Upper lobe of left lung (tissue), 6 donors: ENCODE results near the gene SNX6. TPM values are rescaled to one million over a fixed set of nuclear protein-coding genes. Genes with fewer than 3 reads are reported as not detected.

ENCODE experiments used
- ATAC-seq, 2 donors: fragments of 200-7000 bp; cut with Tn5 transposase; one replicate each; pipeline ENCODE4 v1.9.1; 2022; ENCODE audit warnings: mild to moderate bottlenecking in 2 of 2, moderate library complexity in 2 of 2; ENCODE audit not compliant: low FRiP score in 2 of 2
- DNase-seq, 2 donors: peaks; one replicate each; pipeline ENCODE4 v3.0.0-alpha.2; 2019 to 2020
- H3K27ac ChIP-seq, 4 donors: fragments of 200-600 bp; sonication (generic); one replicate each; pipeline ENCODE4 v1.5.1; 2016 to 2019
- H3K27me3 ChIP-seq, 4 donors: fragments of 200-600 bp; sonication (generic); one replicate each; pipeline ENCODE4 v1.5.1; 2017 to 2019
- H3K36me3 ChIP-seq, 4 donors: fragments of 200-600 bp; sonication (generic); one replicate each; pipeline ENCODE4 v1.5.1; 2016 to 2019
- H3K4me1 ChIP-seq, 4 donors: fragments of 200-600 bp; sonication (generic); one replicate each; pipeline ENCODE4 v1.5.1; 2018 to 2019
- H3K4me3 ChIP-seq, 4 donors: fragments of 200-600 bp; sonication (generic); one replicate each; pipeline ENCODE4 v1.5.1; 2017 to 2019; ENCODE audit warnings: mild to moderate bottlenecking in 2 of 4, moderate library complexity in 1 of 4
- H3K9me3 ChIP-seq, 4 donors: fragments of 200-600 bp; sonication (generic); one replicate each; pipeline ENCODE4 v1.5.1; 2018 to 2019
- EP300 ChIP-seq, 4 donors: sonication (generic); formaldehyde crosslinking; IDR thresholded peaks; one replicate each; pipeline ENCODE4 v1.5.1; 2017; ENCODE audit warnings: antibody characterized with exemption in 4 of 4, control low read depth in 2 of 4
- POLR2A ChIP-seq, 4 donors: fragments of 450-650 bp; IDR thresholded peaks; one replicate each; pipeline ENCODE4 v1.5.1; 2016 to 2017; ENCODE audit warnings: antibody characterized with exemption in 4 of 4, mild to moderate bottlenecking in 2 of 4
- POLR2AphosphoS5 ChIP-seq, 2 donors: sonication (generic); formaldehyde crosslinking; IDR thresholded peaks; one replicate each; pipeline ENCODE4 v1.5.1; 2017; ENCODE audit warnings: antibody characterized with exemption in 2 of 2
- WGBS, 2 donors: methylation state at CpG; one replicate each; pipeline ENCODE4 v1.1.5; 2017 to 2018; 5-methylcytosine and 5-hydroxymethylcytosine counted together
- total RNA-seq, 6 donors: library from RNA; depleted of rRNA in 4 of 6; stranded (reverse); fragments of >200 nt in 4 of 6; gene quantifications; one replicate each; pipeline versions ENCODE4 v1.1.0 to v1.2.1, GENCODE V29; 2016 to 2021
- TF ChIP-seq, protein P1 (sequence below), 6 experiments: fragments of 450-650 bp in 4 of 6; fragments of 200-600 bp in 2 of 6; sonication (generic) in 2 of 6; IDR thresholded peaks; one replicate each; pipeline ENCODE4 v1.5.1; 2016 to 2019; ENCODE audit warnings: antibody characterized with exemption in 6 of 6
- donor health status: DM: no; HTN: no; CAD: no; lungs with moderate emphysema.
- donor health status: DM: no; HTN: yes; CAD: no; lungs with severe emphysema.

Gene SNX6
- total RNA-seq, 6 donors from 2014 or later, result 23.0 to 60.9 (median 46.8) TPM

- DNase-seq, result peak in 1 of 2 donors; percentile 37
- Histone ChIP-seq H3K9me3 (no peaks in the 10 kb centered on the region), H3K4me1 (no peaks in the 10 kb centered on the region), H3K27me3 (no peaks in the 10 kb centered on the region), H3K27ac (no peak overlapping the region), H3K36me3 (peaks cover 44 to 98% (median 87%) of the 10 kb centered on the region in 4 donors), H3K4me3 (no peak overlapping the region)
- 95% methylated on average over 11 of the region's 11 CpGs for WGBS, 2 donors
- ATAC-seq, result no peak
- TF ChIP-seq POLR2A (IDR thresholded peaks at IDR 0.05) (no peak), EP300 (IDR thresholded peaks at IDR 0.05) (no peak), POLR2AphosphoS5 (IDR thresholded peaks at IDR 0.05) (no peak)
- TF ChIP-seq, protein P1, sequence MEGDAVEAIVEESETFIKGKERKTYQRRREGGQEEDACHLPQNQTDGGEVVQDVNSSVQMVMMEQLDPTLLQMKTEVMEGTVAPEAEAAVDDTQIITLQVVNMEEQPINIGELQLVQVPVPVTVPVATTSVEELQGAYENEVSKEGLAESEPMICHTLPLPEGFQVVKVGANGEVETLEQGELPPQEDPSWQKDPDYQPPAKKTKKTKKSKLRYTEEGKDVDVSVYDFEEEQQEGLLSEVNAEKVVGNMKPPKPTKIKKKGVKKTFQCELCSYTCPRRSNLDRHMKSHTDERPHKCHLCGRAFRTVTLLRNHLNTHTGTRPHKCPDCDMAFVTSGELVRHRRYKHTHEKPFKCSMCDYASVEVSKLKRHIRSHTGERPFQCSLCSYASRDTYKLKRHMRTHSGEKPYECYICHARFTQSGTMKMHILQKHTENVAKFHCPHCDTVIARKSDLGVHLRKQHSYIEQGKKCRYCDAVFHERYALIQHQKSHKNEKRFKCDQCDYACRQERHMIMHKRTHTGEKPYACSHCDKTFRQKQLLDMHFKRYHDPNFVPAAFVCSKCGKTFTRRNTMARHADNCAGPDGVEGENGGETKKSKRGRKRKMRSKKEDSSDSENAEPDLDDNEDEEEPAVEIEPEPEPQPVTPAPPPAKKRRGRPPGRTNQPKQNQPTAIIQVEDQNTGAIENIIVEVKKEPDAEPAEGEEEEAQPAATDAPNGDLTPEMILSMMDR (IDR thresholded peaks at IDR 0.05), result no peak
These were observed 36.1 kb downstream of the SNX6 start for GRCh38 chr14:34593740-34594375.

DNA sequence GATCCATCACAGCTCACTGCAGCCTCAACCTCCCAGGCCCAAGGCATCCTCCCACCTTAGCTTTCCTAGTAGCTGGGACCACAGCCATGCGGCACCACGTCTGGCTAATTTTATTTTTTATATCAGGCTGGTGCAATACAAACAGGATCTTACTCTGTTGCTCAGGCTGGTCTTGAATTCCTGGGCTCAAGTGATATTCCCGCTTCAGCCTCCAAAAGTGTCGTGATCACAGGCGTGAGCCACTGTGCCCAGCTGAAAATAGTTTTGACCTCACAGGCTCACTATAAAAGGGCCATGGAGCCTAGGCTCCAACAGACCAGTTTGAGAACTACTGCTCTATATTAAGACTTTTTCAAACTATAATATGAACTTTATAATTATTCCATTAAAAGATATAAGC is 37.3 kb downstream of the SNX6 start:
- Histone ChIP-seq H3K4me1 (no peaks in the 10 kb centered on the region), H3K9me3 (no peaks in the 10 kb centered on the region), H3K27ac (no peak overlapping the region), H3K36me3 (peaks cover 41 to 97% (median 86%) of the 10 kb centered on the region in 4 donors), H3K4me3 (no peak overlapping the region), H3K27me3 (no peaks in the 10 kb centered on the region)
- WGBS, 2 donors, result 94 to 97% methylated on average over 5 of the region's 5 CpGs
- TF ChIP-seq, protein P1 (IDR thresholded peaks at IDR 0.05), result no peak
- TF ChIP-seq EP300 (IDR thresholded peaks at IDR 0.05), result no peak
- TF ChIP-seq POLR2A (IDR thresholded peaks at IDR 0.05), result no peak
- no peak for TF ChIP-seq POLR2AphosphoS5 (IDR thresholded peaks at IDR 0.05)
- DNase-seq, result no peak
- no peak for ATAC-seq

- DNase-seq (no peak), ATAC-seq (no peak)
- H3K36me3 ChIP-seq, result peaks cover 12 to 85% (median 56%) of the 10 kb centered on the region in 4 donors
- no peak overlapping the region for H3K27ac ChIP-seq
- no peak overlapping the region for H3K4me3 ChIP-seq
- no peak for TF ChIP-seq POLR2A (IDR thresholded peaks at IDR 0.05)
- no peak for TF ChIP-seq POLR2AphosphoS5 (IDR thresholded peaks at IDR 0.05)
- no peaks in the 10 kb centered on the region for H3K9me3 ChIP-seq
- 88 to 89% methylated on average over 6 of the region's 6 CpGs for WGBS, 2 donors
- H3K4me1 ChIP-seq, result no peaks in the 10 kb centered on the region
- no peaks in the 10 kb centered on the region for H3K27me3 ChIP-seq
These were observed 46.4 kb downstream of the SNX6 start for GRCh38 chr14:34583525-34583924.

GRCh38 chr14:34582117-34582680 is 47.7 kb downstream of the SNX6 start:
- no peaks in the 10 kb centered on the region for H3K9me3 ChIP-seq
- no peaks in the 10 kb centered on the region for H3K4me1 ChIP-seq
- no peaks in the 10 kb centered on the region for H3K27me3 ChIP-seq
- peaks cover 12 to 86% (median 53%) of the 10 kb centered on the region in 4 donors for H3K36me3 ChIP-seq
- H3K27ac ChIP-seq, result no peak overlapping the region
- TF ChIP-seq EP300 (IDR thresholded peaks at IDR 0.05) (no peak), POLR2A (IDR thresholded peaks at IDR 0.05) (no peak), POLR2AphosphoS5 (IDR thresholded peaks at IDR 0.05) (no peak)
- TF ChIP-seq, protein P1 (IDR thresholded peaks at IDR 0.05), result no peak
- no peak for ATAC-seq
- DNase-seq, result no peak
- no peak overlapping the region for H3K4me3 ChIP-seq
- 97 to 99% methylated on average over 11 of the region's 11 CpGs for WGBS, 2 donors

- DNase-seq (no peak), ATAC-seq (no peak)
- Histone ChIP-seq H3K9me3 (no peaks in the 10 kb centered on the region), H3K4me3 (no peak overlapping the region), H3K4me1 (no peaks in the 10 kb centered on the region), H3K36me3 (peaks cover 6 to 84% (median 46%) of the 10 kb centered on the region in 4 donors), H3K27ac (no peak overlapping the region), H3K27me3 (no peaks in the 10 kb centered on the region)
- TF ChIP-seq EP300 (IDR thresholded peaks at IDR 0.05) (no peak), POLR2AphosphoS5 (IDR thresholded peaks at IDR 0.05) (no peak), POLR2A (IDR thresholded peaks at IDR 0.05) (no peak)
- TF ChIP-seq, protein P1 (IDR thresholded peaks at IDR 0.05), result no peak
- 96 to 99% methylated on average over 5 of the region's 5 CpGs for WGBS, 2 donors
These were observed 49.6 kb downstream of the SNX6 start for GRCh38 chr14:34580381-34580780.
